Measurements from ENCODE around the gene SLC25A39. TPM values are rescaled to one million over a fixed set of nuclear protein-coding genes. Genes with fewer than 3 reads are reported as not detected.

SLC25A39 gene
- total RNA-seq, 1 donor from 2014 or later = 80.6 TPM

- no peak overlapping the region for H3K27ac ChIP-seq (ENCODE audit: low read depth, low read length)
- TF ChIP-seq CTCF (IDR thresholded peaks at IDR 0.05; ENCODE audit: insufficient read depth, low read depth, low read length) = no peak
- no peaks in the 10 kb centered on the region for H4K20me1 ChIP-seq (ENCODE audit: insufficient read depth, low read length)
- peaks cover 33% of the 10 kb centered on the region for H3K27me3 Mint-ChIP-seq (ENCODE audit: low read depth, unreplicated experiment)
- no peaks in the 10 kb centered on the region for H3K4me1 ChIP-seq (ENCODE audit: insufficient read depth, low read length)
- no peak overlapping the region for H3K27ac Mint-ChIP-seq (ENCODE audit: unreplicated experiment)
- peaks cover 5% of the 10 kb centered on the region for H3K27me3 ChIP-seq (ENCODE audit: insufficient read depth, low read length)
- H3K36me3 ChIP-seq (ENCODE audit: insufficient read depth, low read length) = no peaks in the 10 kb centered on the region
- no peak overlapping the region for H3K4me2 ChIP-seq (ENCODE audit: low read length)
- H3K4me1 Mint-ChIP-seq (ENCODE audit: low read depth, unreplicated experiment) = no peaks in the 10 kb centered on the region
- no peaks in the 10 kb centered on the region for H3K9me3 Mint-ChIP-seq (ENCODE audit: unreplicated experiment)
- no peak overlapping the region for H3K9ac ChIP-seq (ENCODE audit: low read length)
- no peaks in the 10 kb centered on the region for H3K36me3 Mint-ChIP-seq (ENCODE audit: low read depth, unreplicated experiment)
- DNase-seq (ENCODE audit: low read depth) (no peak), FAIRE-seq (no peak)
- H3K9me3 ChIP-seq (ENCODE audit: insufficient read depth, low read depth, low read length) = no peaks in the 10 kb centered on the region
- no peak overlapping the region for H3K4me3 ChIP-seq (ENCODE audit: insufficient read depth, low read depth, low read length)
- H3K79me2 ChIP-seq (ENCODE audit: insufficient read depth, low read length) = no peaks in the 10 kb centered on the region
- H2AFZ ChIP-seq (ENCODE audit: low read depth, low read length) = no peak overlapping the region
- no peak overlapping the region for H3K4me3 Mint-ChIP-seq (ENCODE audit: unreplicated experiment)
Measured at GRCh38 chr17:44338702-44339101, 14.1 kb upstream of the SLC25A39 start.

- DNase-seq (ENCODE audit: low read depth) (no peak), FAIRE-seq (no peak)
- Histone ChIP-seq H3K4me3 (ENCODE audit: insufficient read depth, low read depth, low read length) (no peak overlapping the region), H3K79me2 (ENCODE audit: insufficient read depth, low read length) (no peaks in the 10 kb centered on the region), H3K4me1 (ENCODE audit: insufficient read depth, low read length) (no peaks in the 10 kb centered on the region), H4K20me1 (ENCODE audit: insufficient read depth, low read length) (no peaks in the 10 kb centered on the region), H2AFZ (ENCODE audit: low read depth, low read length) (no peak overlapping the region), H3K36me3 (ENCODE audit: insufficient read depth, low read length) (no peaks in the 10 kb centered on the region), H3K4me2 (ENCODE audit: low read length) (no peak overlapping the region), H3K27me3 (ENCODE audit: insufficient read depth, low read length) (peaks cover 3% of the 10 kb centered on the region), H3K9me3 (ENCODE audit: insufficient read depth, low read depth, low read length) (no peaks in the 10 kb centered on the region), H3K9ac (ENCODE audit: low read length) (no peak overlapping the region), H3K27ac (ENCODE audit: low read depth, low read length) (no peak overlapping the region)
- peaks cover 20% of the 10 kb centered on the region for H3K27me3 Mint-ChIP-seq (ENCODE audit: low read depth, unreplicated experiment)
- H3K36me3 Mint-ChIP-seq (ENCODE audit: low read depth, unreplicated experiment) = no peaks in the 10 kb centered on the region
- no peak for TF ChIP-seq EZH2 (IDR thresholded peaks at IDR 0.05; ENCODE audit: insufficient read depth, low read length)
- TF ChIP-seq CTCF (IDR thresholded peaks at IDR 0.05; ENCODE audit: insufficient read depth, low read depth, low read length) = no peak
- H3K4me3 Mint-ChIP-seq (ENCODE audit: unreplicated experiment) = no peak overlapping the region
- H3K27ac Mint-ChIP-seq (ENCODE audit: unreplicated experiment) = no peak overlapping the region
- no peaks in the 10 kb centered on the region for H3K4me1 Mint-ChIP-seq (ENCODE audit: low read depth, unreplicated experiment)
- H3K9me3 Mint-ChIP-seq (ENCODE audit: unreplicated experiment) = no peaks in the 10 kb centered on the region
Measured at GRCh38 chr17:44335968-44336367, 11.3 kb upstream of the SLC25A39 start.

GRCh38 chr17:44335564-44335963 is 10.9 kb upstream of the SLC25A39 start:
- no peak overlapping the region for H3K27ac Mint-ChIP-seq (ENCODE audit: unreplicated experiment)
- no peaks in the 10 kb centered on the region for H4K20me1 ChIP-seq (ENCODE audit: insufficient read depth, low read length)
- no peak overlapping the region for H2AFZ ChIP-seq (ENCODE audit: low read depth, low read length)
- no peaks in the 10 kb centered on the region for H3K9me3 ChIP-seq (ENCODE audit: insufficient read depth, low read depth, low read length)
- TF ChIP-seq EZH2 (IDR thresholded peaks at IDR 0.05; ENCODE audit: insufficient read depth, low read length) (no peak), CTCF (IDR thresholded peaks at IDR 0.05; ENCODE audit: insufficient read depth, low read depth, low read length) (no peak)
- H3K4me1 ChIP-seq (ENCODE audit: insufficient read depth, low read length) = no peaks in the 10 kb centered on the region
- no peaks in the 10 kb centered on the region for H3K79me2 ChIP-seq (ENCODE audit: insufficient read depth, low read length)
- peaks cover 3% of the 10 kb centered on the region for H3K27me3 ChIP-seq (ENCODE audit: insufficient read depth, low read length)
- no peaks in the 10 kb centered on the region for H3K9me3 Mint-ChIP-seq (ENCODE audit: unreplicated experiment)
- no peak for DNase-seq (ENCODE audit: low read depth)
- no peak for FAIRE-seq
- H3K36me3 Mint-ChIP-seq (ENCODE audit: low read depth, unreplicated experiment) = no peaks in the 10 kb centered on the region
- no peaks in the 10 kb centered on the region for H3K4me1 Mint-ChIP-seq (ENCODE audit: low read depth, unreplicated experiment)
- no peaks in the 10 kb centered on the region for H3K36me3 ChIP-seq (ENCODE audit: insufficient read depth, low read length)
- no peak overlapping the region for H3K4me3 ChIP-seq (ENCODE audit: insufficient read depth, low read depth, low read length)
- peaks cover 18% of the 10 kb centered on the region for H3K27me3 Mint-ChIP-seq (ENCODE audit: low read depth, unreplicated experiment)
- no peak overlapping the region for H3K4me3 Mint-ChIP-seq (ENCODE audit: unreplicated experiment)
- no peak overlapping the region for H3K27ac ChIP-seq (ENCODE audit: low read depth, low read length)
- H3K9ac ChIP-seq (ENCODE audit: low read length) = no peak overlapping the region
- H3K4me2 ChIP-seq (ENCODE audit: low read length) = no peak overlapping the region
